Activated CD4-positive, alpha-beta T cell treated with anti-CD3 and anti-CD28 coated beads, Interleukin-2, Interleukin-4, amounts not matched to agents 100 ng/mL and 50 ng/mL, durations not matched to agents 16 hours and 8 hours (primary cell): ENCODE measurements around the gene CFAP74.
"Not testable (repeated sequence)": the region's sequence is repeated elsewhere in the genome, so short reads cannot be mapped to it uniquely, and the experiment has no call there.

Source experiments
- DNase-seq: peaks from one replicate; pipeline ENCODE4 v3.0.0-alpha.2; 2020; ENCODE audit warnings: low spot score

CFAP74 gene

DNA sequence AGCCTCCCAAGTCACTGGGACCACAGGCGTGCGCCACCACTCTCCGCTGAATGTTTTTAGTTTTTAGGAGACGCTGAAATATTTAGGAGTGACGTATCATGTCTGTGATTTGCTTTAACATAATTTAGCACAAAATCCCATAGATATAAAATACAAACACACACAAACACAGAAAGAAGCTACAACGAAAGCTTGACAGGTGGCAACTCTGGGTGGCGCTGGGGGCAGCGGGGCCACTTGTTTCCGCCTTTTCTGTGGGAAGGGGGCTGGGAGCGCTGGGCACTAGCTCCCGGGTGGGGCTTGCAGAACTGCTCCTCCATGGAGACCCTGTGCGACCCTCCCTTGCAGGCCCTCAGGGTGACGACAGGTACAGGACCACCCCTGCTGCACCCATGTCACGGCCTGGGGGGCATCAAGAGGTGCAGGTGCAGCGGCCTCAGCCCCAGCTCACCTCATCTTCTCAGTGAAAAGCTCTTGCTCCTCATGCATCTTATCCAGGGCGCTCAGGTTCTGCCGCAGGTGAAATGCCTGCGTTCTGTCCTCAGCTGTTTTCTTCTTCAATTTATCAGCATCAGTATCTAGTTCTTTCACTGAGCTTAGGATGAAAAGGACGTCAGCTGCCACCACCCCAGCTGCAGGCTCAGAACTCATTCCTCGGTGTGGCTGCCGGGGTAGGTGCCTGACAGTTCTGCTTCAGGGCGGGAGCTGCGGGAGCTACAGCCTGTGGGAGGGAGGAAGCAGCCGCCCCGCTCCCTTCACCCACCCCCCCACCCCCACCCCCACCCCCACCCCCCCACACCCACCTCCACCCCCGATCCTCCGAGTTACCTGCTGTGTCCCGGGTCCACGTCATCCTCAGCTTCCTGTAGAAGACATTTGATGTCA is 15.3 kb downstream of the CFAP74 start:
- no peak for DNase-seq

DNA sequence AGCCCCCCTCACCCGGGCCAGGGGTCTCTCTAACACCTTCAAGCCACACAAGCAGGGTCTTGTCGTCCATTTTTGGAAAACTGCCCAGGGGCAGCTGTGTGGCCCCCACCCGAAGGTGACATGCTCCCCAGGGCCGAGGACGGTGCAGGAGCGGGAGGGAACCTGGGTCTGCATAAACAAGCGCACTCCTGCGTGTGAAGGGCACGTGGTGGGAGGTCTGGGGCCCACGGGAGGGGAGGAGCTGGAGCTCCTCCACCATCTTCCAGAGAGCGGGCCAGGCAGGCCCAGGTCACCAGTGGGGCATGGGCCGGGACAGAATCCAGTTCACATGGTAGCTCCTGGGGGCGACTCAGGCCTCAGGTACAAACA is 16.5 kb downstream of the CFAP74 start:
- no peak for DNase-seq

DNA sequence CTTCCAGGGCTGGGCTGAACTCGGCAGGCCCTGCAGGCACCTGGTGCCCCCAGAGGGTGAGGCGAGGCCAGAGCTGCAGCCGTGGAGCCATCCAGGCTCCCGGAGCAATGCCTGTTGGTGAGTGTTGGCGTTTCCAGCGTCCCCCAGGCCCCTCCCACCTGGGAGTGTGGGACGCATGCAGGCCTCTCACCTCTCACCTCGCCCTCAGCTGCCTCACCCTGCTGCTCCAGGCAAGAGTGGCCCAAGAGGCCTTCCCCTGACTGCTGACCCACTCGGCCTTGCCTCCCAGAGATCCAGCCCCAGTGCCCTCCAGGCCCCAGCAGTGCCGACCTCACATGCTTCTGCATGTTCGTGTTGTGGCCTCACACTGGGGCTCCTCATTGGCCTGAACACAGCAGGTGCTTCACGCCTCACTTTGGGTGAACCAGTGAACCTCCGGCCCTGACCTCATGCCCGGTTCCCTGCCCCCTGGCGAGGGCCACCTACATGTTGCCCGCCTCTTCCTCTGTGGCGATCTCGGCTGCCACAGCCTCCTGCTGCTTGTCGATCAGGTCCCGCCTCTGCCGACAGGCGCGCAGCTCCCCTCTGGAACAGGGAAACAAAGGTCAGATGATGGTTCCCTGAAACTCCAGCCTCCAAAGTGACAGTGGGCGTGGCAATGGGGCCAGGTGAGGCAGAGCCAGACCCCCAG is 17.0 kb downstream of the CFAP74 start:
- no peak for DNase-seq

DNA sequence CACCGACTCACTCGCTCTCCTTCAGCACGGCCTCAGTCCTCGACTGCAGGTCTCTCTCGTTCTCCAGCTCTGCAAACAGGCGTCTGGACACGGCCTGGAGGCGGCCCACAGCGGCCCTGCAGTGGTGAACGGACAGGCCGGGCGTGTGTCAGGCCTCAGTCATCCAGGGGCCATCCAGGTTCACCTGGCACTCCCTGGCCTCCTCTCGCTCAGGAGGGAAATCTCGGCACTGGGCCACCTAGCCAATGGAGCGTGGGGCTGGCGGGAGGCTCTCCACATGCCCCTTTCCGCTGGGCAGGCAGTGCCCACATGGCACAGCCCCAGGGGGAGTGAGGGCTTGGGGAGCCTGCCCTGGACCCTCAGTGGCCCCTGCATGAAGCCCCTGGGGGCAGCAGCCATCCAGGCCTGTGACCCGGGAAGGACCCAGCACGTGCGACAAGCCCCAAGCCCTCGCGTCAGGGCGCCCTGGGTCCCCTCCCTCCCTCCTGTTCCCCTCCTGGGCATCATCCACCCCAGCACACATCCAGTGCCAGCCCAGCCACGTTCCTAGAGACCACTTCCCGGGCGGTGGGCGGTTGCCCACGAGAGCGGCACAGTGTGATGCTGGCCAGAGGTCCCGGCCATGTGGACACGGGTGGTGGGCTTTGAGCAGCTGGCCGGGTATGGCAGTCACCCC is 18.1 kb downstream of the CFAP74 start:
- no peak for DNase-seq

DNA sequence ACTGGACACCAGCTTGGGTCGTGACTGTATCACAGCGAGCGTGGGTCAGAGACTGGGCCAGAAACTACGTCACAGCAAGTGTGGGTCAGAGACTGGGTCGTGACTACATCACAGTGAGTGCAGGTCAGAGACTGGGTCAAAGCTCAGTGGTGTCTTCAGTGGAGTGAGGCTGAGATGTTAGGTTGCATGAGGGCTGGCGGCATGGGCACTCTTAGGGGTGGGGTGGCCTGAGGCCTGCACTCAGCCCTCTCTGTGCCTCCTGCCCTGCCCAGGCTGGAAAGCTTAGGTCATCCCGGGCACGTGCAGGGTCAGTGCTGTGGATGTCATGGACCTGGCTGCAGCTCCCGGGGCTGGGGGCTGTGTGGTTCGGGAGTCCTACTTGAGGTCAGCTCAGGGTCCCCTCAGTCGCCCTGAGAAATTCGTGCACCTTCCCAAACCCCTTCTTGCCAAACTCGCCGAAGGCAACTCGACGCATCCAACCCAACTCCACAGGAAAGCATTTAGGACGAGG is 19.0 kb downstream of the CFAP74 start:
- no peak for DNase-seq

DNA sequence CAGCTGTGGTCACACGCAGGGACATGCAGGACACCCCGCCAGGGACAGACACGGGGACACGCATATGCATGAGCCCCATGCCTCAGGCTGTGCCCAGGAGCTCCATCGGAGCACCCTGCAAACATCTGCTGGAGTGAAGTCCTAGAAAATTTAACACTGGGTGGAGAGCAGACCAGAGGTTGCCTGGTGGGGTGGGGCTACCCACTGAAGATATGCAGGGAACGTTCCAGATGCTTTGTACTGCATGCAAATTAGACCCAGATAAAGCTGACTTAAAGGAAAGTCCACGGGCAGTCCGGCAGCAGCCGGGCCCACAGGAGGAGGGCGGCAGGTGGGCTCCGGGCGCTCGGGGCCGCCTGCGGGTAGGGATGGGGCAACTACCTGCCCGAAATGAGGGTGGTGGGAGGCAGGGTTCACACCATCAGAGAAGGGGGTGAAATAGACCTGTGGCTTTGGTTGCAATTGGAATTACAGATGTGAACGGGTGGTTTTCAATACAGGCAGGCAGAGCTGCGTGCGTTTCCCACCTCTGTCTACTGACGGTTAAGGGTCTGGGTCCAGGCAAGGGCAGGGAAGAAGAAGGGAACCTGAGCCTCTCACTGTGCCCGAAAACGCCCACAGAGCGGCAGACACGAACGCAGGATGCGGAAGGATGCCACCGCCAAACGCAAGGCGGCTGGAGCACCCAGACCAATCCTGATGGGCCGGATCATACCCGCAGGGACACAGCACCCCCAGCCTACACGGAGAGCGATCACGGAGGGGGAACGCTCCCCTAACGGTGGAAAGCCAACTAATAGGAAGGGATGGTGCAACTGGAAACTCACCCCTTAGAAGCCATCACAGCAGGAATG is 21.0 kb downstream of the CFAP74 start:
- no peak for DNase-seq

DNA sequence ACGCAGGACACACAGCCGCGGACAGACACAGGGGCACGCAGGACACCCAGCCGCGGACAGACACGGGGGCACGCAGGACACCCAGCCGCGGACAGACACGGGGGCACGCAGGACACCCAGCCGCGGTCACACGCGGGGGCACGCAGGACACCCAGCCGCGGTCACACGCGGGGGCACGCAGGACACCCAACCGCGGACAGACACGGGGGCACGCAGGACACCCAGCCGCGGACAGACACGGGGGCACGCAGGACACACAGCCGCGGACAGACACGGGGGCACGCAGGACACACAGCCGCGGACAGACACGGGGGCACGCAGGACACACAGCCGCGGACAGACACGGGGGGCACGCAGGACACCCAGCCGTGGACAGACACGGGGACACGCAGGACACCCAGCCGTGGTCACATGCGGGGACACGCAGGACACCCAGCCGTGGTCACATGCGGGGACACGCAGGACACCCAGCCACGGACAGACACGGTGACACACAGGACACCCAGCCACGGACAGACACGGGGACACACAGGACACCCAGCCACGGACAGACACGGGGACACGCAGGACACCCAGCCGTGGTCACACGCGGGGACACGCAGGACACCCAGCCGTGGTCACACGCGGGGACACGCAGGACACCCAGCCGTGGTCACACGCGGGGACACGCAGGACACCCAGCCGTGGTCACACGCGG is 21.8 kb downstream of the CFAP74 start:
- DNase-seq = not testable (repeated sequence)

DNA sequence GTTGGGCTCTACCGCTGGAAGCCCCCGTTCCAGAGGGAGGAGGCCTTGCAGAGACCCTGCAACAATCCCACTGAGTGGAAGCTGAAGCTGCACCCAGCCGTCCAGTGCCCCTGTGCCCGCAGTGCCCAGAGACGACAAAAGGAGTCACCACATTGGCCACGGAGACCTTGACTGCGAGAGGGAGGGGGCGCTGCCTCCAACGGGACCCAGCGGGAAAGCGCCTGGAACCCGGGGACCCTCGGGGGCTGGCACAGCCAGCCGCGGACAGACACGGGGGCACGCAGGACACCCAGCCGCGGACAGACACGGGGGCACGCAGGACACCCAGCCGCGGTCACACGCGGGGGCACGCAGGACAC is 22.5 kb downstream of the CFAP74 start:
- DNase-seq = no peak

DNA sequence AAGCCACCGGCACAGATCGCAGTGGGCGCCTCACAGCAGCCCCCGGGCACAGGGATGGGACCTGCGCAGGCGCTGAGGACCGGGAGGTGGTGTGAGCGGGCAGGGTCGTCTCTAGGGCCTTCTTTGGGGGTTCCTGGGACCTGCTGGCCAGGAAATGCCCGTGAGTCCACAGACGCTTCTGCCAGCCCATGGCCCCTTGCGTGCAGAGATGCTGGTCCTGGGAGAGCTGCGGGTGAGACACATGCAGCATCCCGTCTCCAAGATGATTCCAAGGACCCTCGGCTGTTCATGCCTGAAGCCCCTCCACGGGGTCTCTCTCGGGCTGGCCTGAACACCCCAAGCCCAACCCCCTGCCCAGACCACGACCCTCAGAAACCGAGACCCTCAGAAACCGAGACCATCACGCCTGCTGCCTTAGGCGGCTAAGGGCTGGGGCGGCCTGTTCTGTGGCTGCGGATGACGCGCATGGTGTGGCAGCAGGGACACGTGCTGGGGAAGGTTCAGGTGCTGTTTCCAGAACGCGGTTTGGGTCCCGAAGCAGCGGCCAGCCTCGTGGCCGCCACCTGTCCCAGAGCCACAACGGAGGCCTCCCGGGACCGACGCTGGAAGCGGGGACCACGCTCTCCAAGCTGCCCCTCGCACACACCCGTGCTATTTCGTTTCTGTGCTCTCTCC is 23.0 kb downstream of the CFAP74 start:
- no peak for DNase-seq

DNA sequence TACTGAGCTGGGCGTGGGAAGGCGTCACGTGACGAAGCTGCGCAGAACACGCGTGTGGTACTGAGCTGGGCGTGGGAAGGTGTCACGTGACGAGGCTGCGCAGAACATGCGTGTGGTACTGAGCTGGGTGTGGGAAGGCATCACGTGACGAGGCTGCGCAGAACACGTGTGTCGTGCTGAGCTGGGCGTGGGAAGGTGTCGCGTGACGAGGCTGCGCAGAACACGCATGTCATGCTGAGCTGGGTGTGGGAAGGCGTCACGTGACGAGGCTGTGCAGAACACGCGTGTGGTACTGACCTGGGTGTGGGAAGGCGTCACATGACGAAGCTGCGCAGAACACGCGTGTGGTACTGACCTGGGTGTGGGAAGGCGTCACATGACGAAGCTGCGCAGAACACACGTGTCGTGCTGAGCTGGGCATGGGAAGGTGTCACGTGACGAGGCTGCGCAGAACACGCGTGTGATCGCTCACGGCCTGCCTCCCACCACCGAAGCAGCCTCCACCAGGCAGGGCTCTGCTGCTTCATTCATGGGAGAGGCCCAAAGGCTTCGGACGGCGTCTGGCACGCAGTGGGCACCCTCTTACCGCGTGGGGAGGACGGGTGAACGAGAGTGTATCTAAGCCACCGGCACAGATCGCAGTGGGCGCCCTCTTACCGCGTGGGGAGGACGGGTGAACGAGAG is 24.0 kb downstream of the CFAP74 start:
- no peak for DNase-seq

DNA sequence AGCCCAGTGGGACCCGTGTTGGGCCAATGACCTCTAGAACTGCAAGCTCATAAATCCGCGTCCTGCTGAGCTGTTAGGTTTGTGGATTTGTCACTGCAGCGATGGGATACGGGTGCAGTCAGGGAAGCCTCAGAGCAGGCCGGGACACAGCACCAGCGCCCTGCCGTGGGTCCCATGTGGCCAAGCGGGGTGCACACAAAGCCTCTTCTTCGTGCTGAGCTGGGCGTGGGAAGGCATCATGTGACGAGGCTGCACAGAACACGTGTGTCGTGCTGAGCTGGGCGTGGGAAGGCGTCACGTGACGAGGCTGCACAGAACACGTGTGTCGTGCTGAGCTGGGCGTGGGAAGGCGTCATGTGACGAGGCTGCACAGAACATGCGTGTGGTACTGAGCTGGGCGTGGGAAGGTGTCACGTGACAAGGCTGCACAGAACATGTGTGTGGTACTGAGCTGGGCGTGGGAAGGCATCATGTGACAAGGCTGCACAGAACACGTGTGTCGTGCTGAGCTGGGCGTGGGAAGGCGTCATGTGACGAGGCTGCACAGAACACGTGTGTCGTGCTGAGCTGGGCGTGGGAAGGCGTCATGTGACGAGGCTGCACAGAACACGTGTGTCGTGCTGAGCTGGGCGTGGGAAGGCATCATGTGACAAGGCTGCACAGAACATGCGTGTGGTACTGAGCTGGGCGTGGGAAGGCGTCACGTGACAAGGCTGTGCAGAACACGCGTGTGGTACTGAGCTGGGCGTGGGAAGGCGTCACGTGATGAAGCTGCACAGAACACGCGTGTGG is 24.7 kb downstream of the CFAP74 start:
- not testable (repeated sequence) for DNase-seq

DNA sequence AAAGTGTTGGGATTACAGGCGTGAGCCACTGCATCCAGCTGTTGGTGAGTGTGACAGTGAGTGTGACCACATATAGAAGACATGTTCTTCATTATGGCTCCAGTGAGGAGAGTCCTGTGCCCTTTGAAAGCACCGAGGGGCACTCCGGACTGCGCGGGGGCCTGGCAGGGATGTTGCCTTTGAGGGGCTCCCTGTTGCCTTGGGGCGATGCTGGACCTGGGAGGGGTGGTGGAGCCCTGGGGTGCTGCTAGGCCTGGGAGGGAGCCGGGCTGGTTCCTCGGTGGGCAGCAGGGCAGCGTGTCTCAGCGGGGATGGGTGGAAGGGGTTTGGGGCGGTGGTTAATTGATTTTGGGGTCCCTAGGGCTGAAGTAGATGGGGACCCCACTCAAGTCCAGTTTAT is 25.5 kb downstream of the CFAP74 start:
- no peak for DNase-seq

DNA sequence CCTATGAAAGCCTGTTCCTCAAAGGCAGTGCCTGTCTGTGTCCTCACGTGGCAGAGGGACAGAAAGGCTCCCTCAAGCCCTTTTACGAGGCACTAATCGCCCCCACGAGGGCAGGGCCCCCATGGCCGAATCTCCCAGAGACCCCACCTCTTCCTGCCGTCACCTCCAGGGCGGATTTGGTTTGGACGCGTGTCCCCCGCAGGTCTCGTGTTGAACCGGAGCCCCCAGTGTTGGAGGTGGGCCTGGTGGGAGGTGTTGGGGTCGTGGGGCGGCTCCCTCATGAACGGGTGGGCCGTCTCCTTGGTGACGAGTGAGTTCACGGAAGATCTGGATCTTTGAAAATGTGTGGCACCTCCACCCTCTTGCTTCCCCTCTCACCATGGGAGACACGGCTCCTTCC is 27.6 kb downstream of the CFAP74 start:
- DNase-seq = no peak

DNA sequence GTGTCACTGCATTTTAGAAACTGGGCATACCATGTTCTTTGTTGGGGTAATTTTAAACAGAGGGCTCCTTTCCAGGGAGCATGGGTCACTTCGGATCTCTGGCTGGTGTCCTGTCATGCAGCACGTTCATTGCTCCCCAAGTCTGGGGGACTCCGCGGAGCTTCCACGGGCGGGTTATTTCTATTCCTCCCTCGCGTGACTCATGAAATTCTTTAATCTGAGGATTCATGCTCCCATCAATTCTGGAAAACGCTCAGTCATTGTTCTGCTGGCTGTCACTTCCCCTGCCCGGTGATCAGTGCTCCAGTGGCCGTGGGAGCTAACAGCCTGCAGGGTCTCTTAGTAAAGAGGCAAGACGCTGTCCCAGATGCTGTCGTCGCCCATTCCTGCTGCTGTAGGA is 28.1 kb downstream of the CFAP74 start:
- DNase-seq = no peak

DNA sequence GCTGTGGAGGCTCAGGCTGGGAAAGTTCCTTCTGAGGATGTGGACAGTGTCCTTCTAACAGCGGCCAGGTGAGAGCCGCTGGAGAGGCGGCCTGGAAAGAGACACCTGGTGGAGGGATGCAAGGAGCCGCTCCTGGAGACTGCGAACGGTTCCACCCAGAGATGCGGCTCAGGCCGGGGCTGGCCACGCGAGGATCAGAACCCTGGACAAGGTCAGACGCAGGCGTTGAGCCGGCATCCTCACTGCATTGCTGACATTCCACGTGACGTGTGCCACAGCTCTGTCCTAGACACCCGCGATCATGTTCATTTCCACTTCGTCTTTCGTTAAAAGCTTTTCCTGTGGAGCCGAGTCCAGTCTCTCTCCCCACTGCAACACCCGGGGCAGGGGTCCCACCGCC is 28.8 kb downstream of the CFAP74 start:
- no peak for DNase-seq

DNA sequence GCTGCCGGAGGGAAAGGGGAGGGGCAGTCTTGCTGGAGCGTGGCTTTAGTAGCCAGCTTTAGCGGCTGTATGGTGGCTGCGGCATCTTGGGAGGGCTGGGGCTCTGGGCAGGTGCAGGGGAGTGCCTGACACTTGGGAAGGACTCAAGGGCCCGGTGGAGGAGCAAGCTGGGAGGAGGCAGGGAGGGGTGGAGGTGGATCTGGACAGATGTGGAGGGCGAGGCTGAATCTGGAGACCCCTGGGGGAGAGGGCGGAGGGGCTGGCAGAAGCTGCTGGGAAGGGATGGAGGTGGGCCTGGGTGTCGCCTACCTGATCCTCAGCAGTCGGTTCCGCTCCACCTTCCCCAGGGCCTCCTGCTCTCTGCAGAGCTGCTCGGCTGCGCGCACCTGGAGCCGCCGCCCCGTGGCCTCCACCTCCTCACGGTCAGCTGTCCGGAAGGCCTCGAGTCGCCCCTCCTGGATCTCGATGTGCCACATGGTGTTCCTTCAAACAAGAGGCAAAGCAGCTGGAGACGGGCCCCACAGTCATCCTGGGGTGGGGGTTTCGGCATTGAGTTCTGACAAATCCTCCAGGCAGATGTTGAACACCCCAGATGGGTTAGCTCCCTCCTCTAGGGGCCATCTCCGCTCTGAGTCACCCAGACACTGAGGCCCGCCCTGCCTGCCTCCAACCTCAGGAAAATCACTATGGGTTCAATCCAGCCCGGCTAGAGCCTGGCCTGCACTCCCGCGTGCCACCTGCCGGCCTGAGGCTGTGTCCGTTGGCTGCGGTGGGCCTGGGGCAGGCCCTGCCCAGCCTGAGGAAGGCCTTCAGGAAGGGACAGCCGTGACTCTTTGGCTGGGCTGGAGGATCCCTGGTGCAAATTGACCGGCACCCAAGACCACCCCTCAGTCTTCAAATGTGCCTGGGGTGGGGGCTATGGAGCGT is 29.6 kb downstream of the CFAP74 start:
- no peak for DNase-seq

DNA sequence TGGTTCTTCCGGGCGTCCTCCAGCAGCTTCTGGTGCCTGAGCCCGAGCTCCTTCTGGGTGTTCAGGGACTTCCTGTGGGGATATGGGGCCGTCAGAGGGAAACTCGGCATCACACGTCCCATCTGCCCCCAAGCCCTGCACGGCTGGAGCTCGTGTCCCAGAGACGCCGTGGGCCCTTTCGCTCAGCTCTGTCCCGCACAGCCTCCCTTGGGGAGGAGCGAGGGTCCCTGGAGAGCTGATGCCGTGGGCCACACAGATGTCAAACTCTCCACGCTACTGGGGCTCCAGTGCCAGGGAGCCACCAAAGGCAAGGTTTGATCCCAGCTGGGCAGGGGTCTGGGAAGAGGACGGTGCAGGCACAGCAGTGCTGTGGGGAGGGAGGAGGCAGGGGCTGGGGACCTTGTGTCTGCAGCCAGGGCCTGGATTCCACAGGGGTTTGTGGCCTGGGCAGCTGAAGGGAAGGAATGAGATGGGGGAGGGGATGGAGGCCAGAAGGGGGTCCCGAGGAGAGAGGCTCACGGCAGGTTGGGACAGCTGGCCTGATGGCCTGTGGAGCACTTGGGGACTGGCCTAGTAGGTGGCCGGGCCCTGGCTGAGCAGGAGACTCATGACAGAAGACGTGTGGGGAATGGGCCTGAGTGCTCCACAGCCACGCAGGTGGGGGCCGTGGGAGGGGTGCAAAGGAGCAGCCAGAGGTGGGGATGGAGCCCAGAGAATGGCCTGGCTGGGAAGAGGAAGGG is 30.4 kb downstream of the CFAP74 start:
- no peak for DNase-seq

DNA sequence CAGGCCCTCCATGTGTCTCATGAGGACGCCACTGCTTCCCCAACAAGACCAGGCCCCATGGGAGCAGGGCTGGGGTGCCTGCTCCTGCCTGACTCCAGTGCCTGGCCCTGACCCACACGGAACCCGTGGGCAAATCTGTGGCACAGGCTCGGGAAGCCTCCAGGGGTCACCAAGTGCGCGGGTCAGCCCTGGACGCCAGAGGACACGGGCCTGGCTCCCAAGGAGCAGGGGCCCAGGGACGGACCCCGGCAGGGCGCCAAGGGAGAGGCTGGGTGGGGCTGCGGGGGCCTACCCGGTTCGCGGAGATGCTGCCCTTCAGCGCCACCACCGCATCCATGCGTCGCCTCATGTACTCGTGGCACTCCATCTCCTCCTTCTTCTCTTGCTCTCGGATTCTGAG is 31.9 kb downstream of the CFAP74 start:
- DNase-seq = no peak
